ENCODE data around the gene PTPN21.

PTPN21 gene

GRCh38 chr14:88507208-88507607, 47.6 kb downstream of the PTPN21 start:
- no peak for FAIRE-seq

DNA sequence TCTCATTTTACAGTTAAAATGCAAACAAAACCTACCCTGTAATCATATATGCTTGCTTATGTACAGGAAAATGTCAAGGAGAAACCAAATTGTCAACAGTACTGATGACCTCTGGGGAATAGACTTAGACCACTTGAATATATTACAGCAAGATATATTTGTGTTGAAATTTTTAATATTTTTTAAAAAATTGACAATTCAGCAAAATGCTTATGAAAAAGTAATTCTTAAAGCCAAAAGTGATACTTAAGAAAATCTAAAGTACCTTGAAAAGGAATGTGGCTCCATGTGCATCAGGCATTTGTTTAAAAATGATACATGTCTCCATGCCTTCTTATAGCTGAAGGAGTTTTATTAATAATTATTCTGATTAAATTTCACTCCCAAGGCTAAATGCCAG, 49.2 kb downstream of the PTPN21 start:
- no peak for DNase-seq (ENCODE audit: low spot score)
- FAIRE-seq: no peak

More at GRCh38 chr14:88507208-88507607, 47.6 kb downstream of the PTPN21 start:
- no peak for DNase-seq (ENCODE audit: low spot score)

DNA sequence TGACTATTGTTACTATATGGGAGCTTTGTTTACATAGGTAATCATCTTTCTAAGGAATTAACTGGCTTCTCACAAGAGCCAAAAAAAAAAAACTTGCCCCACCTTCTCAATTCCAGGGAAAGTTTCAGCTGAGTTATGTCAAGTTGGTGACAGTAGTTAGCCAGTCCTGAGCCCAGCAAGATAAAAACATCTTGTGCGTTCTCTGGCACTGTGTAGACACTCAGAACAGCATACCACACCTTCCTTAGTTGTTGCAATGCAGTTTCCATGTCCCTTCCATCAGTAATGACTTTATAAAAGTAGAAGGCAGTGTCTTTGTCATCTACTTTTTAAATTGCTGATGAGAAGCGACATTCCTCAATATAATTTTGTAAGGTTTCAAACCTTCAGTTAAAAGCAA, 50.2 kb downstream of the PTPN21 start:
- FAIRE-seq: no peak
- no peak for DNase-seq (ENCODE audit: low spot score)

- DNase-seq (ENCODE audit: low spot score): no peak
- FAIRE-seq: no peak
These were observed 50.9 kb downstream of the PTPN21 start for GRCh38 chr14:88503754-88504406.

- FAIRE-seq: no peak
These were observed 52.1 kb downstream of the PTPN21 start for GRCh38 chr14:88502740-88503139.

GRCh38 chr14:88500611-88501010, 54.2 kb downstream of the PTPN21 start:
- DNase-seq (ENCODE audit: low spot score): no peak
- FAIRE-seq: no peak

More at GRCh38 chr14:88502740-88503139, 52.1 kb downstream of the PTPN21 start:
- DNase-seq (ENCODE audit: low spot score): no peak

DNA sequence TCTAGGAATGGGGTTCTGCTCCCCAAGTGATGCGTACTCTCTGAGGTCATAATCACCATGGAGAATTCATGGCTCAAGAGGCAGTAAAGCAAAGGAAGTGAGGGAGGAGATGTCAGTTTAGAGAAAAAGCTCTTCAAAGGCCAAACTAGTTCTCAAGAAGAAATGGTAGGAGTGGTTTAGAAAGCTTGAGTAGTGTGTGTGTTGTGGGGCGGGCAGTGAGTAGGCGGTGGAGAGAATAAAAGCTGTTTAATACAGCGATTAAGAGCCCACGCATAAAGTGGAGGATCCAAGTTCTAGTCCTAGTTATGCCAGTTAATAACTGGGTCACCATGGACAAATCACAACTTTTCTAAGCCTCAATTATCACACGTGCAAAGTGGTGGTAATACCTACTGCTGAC, 55.6 kb downstream of the PTPN21 start:
- FAIRE-seq (no peak), DNase-seq (ENCODE audit: low spot score) (no peak)

DNA sequence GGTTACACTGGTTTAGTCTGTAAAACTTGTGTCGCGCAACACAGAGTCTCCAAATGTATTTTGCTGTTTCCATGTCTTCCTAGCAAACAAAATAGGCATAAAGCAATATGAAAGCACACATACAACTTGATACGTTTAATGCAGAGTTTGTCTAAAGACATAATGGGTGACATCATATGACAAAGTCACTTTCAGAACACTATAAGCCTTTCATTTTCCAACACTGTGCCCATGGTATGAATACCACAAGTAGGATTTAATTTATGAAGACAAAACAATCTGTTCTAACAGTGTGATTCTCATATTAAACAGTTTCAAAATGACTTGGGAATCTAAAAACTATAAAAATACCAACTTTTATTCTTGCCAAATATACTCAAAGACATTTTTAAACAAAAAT, 58.4 kb downstream of the PTPN21 start:
- DNase-seq (ENCODE audit: low spot score): no peak
- no peak for FAIRE-seq

DNA sequence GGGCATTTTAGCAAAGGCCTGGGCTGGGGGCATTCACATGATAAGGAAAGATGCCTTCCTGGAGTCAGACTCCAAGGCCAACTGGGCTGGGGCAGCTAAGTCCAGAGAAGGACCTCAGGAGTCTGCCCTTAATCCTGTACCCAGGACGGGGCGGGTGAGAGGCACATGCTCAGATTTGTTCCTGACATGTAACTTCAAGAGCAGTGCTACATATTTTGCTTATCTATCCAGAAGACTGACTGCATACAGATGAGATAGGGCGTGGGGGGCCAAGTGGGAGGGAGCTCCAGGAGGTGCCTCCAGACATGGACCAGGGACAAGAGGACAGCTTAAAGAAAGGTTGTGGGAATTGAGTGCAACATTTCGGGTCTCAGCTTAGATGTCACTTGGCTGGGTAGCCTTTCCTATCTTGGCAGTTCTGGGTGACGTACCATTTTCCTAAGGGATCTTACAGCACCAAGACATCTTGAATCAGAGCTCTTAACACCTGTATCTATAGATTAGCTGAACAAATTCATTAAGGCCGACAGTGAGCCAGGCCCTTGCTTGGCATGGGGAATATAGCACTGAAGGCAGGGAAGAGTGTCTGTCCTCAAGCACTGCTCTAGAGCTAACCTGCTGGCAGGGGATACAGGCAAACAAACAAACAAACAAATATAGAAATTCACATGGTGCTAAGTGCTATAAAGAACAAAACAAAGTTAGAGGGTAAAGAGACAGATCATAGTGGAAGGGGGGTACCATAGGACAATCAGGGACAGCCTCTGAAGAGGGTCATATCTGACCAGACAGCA, 61.2 kb downstream of the PTPN21 start:
- FAIRE-seq (no peak), DNase-seq (ENCODE audit: low spot score) (no peak)

- DNase-seq (ENCODE audit: low spot score): peak; percentile 12
- FAIRE-seq: no peak
These were observed 62.3 kb downstream of the PTPN21 start for GRCh38 chr14:88492272-88493089.

GRCh38 chr14:88490168-88490567, 64.6 kb downstream of the PTPN21 start:
- FAIRE-seq: no peak
- no peak for DNase-seq (ENCODE audit: low spot score)

GRCh38 chr14:88488897-88489296, 65.9 kb downstream of the PTPN21 start:
- no peak for FAIRE-seq
- no peak for DNase-seq (ENCODE audit: low spot score)

- no peak for FAIRE-seq
These were observed 66.7 kb downstream of the PTPN21 start for GRCh38 chr14:88488081-88488480.

GRCh38 chr14:88482524-88482923, 72.3 kb downstream of the PTPN21 start:
- FAIRE-seq: no peak

More at GRCh38 chr14:88488081-88488480, 66.7 kb downstream of the PTPN21 start:
- DNase-seq (ENCODE audit: low spot score): no peak

GRCh38 chr14:88481794-88482193, 73.0 kb downstream of the PTPN21 start:
- FAIRE-seq (no peak), DNase-seq (ENCODE audit: low spot score) (no peak)

More at GRCh38 chr14:88482524-88482923, 72.3 kb downstream of the PTPN21 start:
- DNase-seq (ENCODE audit: low spot score): no peak

- no peak for DNase-seq (ENCODE audit: low spot score)
- no peak for FAIRE-seq
These were observed 73.7 kb downstream of the PTPN21 start for GRCh38 chr14:88481059-88481458.

DNA sequence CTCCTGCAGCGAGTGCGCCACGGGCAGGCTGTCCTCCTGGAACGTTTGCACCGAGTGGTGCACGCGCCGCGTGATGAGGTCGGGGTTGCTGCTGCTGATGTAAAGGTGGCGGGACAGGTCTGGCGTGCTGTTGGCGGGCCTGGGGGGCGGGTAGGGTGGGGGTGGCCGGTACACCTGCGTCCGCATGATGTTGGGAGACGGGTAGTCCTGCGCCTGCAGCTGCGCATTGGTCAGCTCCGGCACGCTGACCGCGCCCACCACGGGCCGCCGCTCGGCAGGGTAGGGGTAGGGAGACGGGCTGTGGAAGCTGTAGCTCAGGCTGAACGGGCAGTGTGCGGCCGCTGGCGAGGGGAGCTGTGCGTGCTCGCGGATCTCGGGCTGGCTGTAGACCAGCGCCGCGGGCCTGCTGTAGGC, 75.2 kb downstream of the PTPN21 start:
- DNase-seq (ENCODE audit: low spot score): no peak
- FAIRE-seq: no peak

DNA sequence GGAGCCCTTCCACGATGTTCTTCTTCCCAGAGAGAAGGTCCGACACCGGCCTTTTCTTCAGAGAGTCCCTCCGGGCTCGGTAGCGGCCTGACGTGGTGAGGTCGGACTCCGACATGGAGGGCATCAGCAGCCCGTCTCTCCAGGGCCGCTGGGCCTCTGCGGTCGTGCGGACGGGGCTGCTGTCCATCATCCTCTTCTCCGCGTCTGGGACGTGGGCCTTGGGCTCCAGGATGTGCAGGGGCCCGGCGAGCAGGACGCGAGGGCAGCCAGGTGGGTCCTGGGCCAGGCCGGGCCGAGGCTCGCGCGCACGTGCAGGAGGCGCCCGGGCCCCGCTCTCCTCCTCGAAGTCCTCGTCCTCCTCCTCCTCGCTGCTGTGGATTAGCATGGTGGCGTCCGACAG, 75.9 kb downstream of the PTPN21 start:
- FAIRE-seq (no peak), DNase-seq (ENCODE audit: low spot score) (no peak)

DNA sequence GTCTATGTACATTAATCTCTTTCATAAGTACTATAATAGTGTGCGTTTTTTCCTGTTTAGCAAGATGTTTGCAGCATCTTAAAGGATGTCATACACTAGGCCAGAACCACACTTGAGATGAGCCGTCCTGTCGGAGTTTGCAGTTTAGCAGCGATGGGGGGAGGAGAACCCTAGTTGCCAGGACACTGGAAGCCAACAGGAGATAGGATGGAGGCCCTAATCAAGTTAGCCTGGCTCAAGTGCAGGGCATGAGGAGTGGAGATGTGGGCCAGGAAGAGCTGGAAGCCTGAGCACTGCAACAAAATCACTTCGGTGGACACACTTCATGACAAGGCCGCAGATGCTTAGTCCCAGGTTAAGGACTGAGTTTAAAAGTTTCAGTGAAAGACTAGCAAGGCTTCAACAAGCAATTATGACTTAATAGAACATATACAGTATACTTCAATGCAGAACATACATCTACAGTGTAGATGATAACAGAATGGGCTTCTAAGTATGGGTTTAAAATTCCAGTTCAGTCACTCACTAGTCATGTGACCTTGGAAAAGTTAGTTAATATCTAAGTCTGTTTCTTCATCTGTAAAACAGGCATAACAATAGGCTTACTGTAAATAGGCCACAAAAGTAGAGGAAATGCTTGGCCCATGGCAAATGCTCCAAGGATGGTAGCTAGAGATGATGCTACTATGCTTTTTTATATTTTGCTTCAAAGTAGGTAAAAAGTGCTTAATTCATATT, 77.1 kb downstream of the PTPN21 start:
- FAIRE-seq (no peak), DNase-seq (ENCODE audit: low spot score) (no peak)

- no peak for FAIRE-seq
- no peak for DNase-seq (ENCODE audit: low spot score)
These were observed 78.0 kb downstream of the PTPN21 start for GRCh38 chr14:88476825-88477224.

DNA sequence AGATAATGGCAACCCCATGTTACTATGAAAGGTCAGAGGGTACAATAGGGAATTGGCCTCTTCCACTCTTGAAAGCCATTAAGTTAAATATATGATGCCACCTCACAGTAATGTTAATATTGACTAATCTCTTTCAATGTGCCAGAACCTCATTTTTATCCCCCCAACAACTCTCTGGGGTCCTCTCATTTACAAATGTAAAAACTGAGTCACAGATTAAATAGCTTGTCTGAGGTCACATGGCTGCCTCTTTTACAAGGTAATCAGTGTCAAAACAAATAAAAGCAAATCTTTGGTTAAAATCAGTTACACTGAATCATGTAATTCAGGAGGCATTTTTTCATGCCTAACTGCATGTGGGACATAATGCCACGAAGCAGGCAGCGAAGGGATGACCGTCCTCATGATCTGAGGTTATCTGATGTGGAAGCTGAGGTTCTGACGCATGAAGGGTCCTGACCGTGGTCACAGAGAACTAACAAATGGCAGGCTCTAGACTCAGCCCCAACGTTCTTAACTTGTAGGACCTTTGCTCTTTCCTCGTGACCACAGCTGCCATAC, 78.5 kb downstream of the PTPN21 start:
- FAIRE-seq (no peak), DNase-seq (ENCODE audit: low spot score) (no peak)

Measured in RCC 7860 (cell line).